RWPE1 (cell line): ENCODE data around the gene EDN3.

Experiments used
- CTCF ChIA-PET: fragments of 350-600 bp; sonication (Branson Sonifier 250); formaldehyde crosslinking; extraction: SDS; loops from one replicate; lab custom pipeline; 2021; lab: Yijun Ruan, JAX
- POLR2A ChIA-PET: fragments of 400-600 bp; formaldehyde crosslinking; extraction: SDS; loops from one replicate; lab custom pipeline; 2020; ENCODE audit warnings: antibody characterized with exemption; ENCODE audit not compliant: low non-redundant PET; lab: Yijun Ruan, JAX
- DNase-seq: peaks from one replicate; pipeline ENCODE4 v3.0.0; 2012; ENCODE audit warnings: low spot score
- H3K27ac ChIP-seq: fragments of 450-650 bp; 2 replicates; pipeline ENCODE4 v1.5.1; 2017
- TF ChIP-seq, protein P1 (sequence below): fragments of 450-650 bp; conservative IDR thresholded peaks from 2 replicates; pipeline ENCODE4 v1.5.1; 2017; ENCODE audit warnings: low read depth, mild to moderate bottlenecking

The EDN3 gene

DNA sequence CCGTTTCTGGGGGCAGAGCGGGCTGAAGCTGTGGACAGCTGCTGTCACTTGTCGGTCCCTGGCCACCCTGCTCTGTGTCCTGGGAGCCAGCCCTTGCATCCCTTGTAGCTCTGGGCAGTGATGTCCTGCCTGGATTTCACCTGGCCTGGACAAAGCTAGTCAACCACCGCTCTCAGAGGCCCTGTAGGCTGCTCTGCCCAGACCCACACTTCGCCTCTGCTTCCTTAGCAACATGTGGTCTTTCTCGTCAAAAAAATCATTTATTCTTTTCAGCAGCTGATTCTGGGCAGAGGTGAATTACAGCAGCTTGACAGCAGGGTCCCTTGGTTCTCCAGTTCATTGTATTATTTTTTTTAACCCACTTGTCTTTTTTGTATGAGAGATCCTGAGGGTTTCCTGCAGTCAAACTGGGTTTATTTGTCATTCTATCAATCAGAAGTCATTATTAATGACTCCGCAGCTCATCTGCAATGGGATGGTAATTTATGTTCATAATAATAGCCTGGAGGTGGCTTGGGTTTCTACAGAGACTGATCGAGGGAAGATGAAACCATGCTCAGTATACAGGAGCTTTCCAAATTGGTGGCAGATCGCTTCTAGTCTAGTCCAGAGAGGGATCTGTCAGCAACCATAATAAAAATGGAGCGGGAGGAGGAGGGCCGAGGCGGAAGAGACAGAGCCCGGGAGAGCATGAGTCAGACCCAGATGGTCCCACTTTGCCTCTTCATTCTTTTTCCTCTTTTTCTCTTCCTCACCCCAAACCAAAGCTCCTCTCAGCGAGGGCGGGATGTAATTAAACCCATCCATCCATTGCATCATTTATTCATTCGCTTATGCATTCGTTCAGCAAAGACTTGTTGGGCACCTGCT is 22.4 kb downstream of the EDN3 start:
- POLR2A ChIA-PET, result no interaction called here
- TF ChIP-seq, protein P1, sequence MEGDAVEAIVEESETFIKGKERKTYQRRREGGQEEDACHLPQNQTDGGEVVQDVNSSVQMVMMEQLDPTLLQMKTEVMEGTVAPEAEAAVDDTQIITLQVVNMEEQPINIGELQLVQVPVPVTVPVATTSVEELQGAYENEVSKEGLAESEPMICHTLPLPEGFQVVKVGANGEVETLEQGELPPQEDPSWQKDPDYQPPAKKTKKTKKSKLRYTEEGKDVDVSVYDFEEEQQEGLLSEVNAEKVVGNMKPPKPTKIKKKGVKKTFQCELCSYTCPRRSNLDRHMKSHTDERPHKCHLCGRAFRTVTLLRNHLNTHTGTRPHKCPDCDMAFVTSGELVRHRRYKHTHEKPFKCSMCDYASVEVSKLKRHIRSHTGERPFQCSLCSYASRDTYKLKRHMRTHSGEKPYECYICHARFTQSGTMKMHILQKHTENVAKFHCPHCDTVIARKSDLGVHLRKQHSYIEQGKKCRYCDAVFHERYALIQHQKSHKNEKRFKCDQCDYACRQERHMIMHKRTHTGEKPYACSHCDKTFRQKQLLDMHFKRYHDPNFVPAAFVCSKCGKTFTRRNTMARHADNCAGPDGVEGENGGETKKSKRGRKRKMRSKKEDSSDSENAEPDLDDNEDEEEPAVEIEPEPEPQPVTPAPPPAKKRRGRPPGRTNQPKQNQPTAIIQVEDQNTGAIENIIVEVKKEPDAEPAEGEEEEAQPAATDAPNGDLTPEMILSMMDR, result no peak
- CTCF ChIA-PET, result interaction anchor here (1.0 to 1.3 kb wide), 2 partner anchors 10 to 11 kb away, joined by 3 to 4 read pairs; no protein-coding TSS in a partner anchor
- no peak for DNase-seq
- no peak overlapping the region for H3K27ac ChIP-seq

DNA sequence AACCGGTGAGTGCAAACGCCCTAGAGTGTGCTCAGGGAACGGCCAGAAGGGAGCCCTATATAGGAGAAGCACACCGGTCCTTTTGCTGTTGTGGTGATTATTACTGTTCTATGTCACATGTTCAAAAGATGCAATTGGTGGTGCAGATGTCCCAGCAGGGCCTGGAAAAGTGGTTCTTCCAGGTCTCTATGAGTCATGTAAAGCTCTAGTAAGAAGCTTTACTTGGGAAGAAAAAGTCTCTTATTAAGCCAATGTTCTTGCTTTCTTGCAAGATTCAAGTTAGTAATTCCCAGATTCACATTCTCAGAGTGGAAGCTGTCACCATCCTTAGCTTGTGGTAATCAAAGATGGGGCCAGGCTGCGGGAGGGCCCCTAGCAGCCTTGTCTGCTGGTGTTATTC is 23.3 kb downstream of the EDN3 start:
- TF ChIP-seq, protein P1, result no peak
- no peak for DNase-seq
- ChIA-PET POLR2A (no interaction called here), CTCF (interaction anchor here (1.3 kb wide), 1 partner anchor 9 kb away, joined by 3 read pairs; no protein-coding TSS in a partner anchor)
- no peak overlapping the region for H3K27ac ChIP-seq

DNA sequence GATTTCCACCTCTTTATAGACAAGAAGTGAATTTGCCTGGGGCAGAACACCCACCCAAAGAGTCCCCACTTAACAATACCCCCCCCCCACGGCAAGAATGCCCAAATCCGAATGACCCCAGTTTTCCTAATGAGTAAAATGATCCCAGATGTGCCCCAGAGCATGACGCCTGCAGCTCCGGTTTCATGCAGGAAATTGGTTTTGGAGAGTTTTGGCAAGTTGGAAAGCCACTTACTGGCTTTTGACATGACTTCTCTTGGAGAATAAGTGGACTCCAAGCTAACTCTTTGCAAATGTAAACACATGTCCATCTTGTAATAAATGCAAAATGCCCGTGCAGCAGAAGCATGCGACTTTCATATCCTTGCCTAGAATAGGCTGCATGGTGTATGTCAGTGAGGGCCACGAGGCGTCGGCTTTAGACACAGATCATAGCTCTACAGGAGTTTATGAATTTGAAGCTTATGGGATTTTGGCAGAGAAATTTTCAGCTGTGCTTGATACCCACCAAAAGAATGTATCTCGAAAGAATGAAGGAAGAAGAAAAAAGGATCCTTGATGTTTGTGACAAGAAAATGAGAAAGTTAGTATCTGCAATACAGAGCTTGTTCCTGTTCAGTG is 24.2 kb downstream of the EDN3 start:
- POLR2A ChIA-PET, result no interaction called here
- H3K27ac ChIP-seq, result no peak overlapping the region
- CTCF ChIA-PET, result interaction anchor here (0.6 to 0.7 kb wide), 2 partner anchors 330 to 1594 kb away, joined by 3 read pairs; no protein-coding TSS in a partner anchor
- TF ChIP-seq, protein P1, result no peak
- no peak for DNase-seq

DNA sequence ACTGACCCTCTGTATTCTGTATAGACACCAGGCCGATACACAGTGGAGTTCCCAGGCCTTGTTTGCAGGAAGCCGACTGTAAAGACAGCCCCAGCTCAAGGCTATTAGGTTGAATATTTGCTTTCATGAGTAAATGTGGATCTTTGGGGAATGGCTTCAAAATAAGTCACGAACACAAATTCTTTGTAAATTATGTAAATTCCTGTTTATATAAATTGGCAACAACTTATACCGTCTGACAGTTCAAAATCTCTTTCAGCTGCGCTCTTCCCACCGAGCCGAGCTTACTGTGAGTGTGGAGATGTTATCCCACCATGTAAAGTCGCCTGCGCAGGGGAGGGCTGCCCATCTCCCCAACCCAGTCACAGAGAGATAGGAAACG is 24.7 kb downstream of the EDN3 start:
- no peak for DNase-seq
- ChIA-PET CTCF (interaction anchor here (0.6 to 0.7 kb wide), 2 partner anchors 330 to 1593 kb away, joined by 3 read pairs; no protein-coding TSS in a partner anchor), POLR2A (interaction anchor here (0.6 kb wide), 1 partner anchor 408 kb away, joined by 3 read pairs; no protein-coding TSS in a partner anchor)
- TF ChIP-seq, protein P1, result no peak
- no peak overlapping the region for H3K27ac ChIP-seq

DNA sequence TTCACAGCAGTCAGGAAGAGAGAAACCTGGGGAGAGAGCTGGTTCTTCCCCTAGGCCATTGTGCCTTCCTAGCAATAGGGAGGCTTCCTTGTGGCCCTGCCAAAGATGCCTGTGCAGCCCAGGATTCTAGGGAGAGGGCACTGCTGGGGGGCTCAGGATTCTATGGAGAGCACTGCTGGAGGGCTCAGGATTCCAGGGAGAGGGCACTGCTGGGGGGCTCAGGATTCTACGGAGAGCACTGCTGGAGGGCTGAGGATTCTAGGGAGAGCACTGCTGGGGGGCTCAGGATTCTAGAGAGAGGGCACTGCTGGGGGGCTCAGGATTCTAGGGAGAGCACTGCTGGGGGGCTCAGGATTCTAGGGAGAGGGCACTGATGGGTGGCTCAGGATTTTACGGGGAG is 25.8 kb downstream of the EDN3 start:
- CTCF ChIA-PET, result no interaction called here
- POLR2A ChIA-PET, result no interaction called here
- TF ChIP-seq, protein P1, result no peak

DNA sequence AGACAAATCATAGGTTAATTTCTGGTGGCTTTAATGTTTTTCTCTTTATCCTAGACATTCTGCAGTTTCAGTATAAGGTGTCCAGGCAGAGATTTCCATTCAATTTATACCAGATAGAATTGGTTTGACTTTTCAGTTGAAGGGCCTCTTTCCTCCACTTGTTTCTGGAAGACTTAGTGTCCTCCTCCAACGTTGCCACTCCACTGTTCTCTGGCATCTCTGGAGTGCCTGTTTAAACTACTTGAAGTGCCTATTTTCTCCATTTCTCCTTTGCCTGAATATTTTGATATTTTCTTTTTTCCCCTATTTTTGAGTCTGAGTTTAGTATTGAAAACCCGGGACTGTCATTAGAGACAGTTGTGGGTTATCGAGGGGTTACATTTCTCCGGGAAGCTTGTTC is 27.7 kb downstream of the EDN3 start:
- POLR2A ChIA-PET, result no interaction called here
- CTCF ChIA-PET, result interaction anchor here (1.2 kb wide), 1 partner anchor 168 kb away, joined by 4 read pairs; no protein-coding TSS in a partner anchor
- H3K27ac ChIP-seq, result no peak overlapping the region
- TF ChIP-seq, protein P1, result no peak
- DNase-seq, result no peak

More for the DNA sequence above, 25.8 kb downstream of the EDN3 start:
- no peak overlapping the region for H3K27ac ChIP-seq
- no peak for DNase-seq
